ENCODE measurements around the gene CSH1. TPM values are rescaled to one million over a fixed set of nuclear protein-coding genes. Genes with fewer than 3 reads are reported as not detected.
"Not testable (repeated sequence)": the region's sequence is repeated elsewhere in the genome, so short reads cannot be mapped to it uniquely, and the experiment has no call there.

Gene CSH1
- polyA plus RNA-seq, 1 donor, result 0.30 TPM

- no CpG with 5 or more reads among the region's 9 CpGs for WGBS (ENCODE audit: insufficient coverage, low lambda C conversion rate)
- not testable (repeated sequence) for DNase-seq; H3K36me3 ChIP-seq (ENCODE audit: control insufficient read depth, insufficient read depth, low read length); H3K4me1 ChIP-seq (ENCODE audit: control insufficient read depth, insufficient read depth, low read length); H3K27me3 ChIP-seq (ENCODE audit: control insufficient read depth, insufficient read depth, low read length); H3K4me3 ChIP-seq (ENCODE audit: low read length); H3K27ac ChIP-seq (ENCODE audit: low read length); H3K9me3 ChIP-seq (ENCODE audit: control insufficient read depth, low read depth, low read length)
Measured at GRCh38 chr17:63882626-63883126, 13.7 kb downstream of the CSH1 start.

GRCh38 chr17:63881935-63882601, 14.3 kb downstream of the CSH1 start, which contains the start of gene GH2:
Gene GH2 (minus strand): TSS chr17:63881944. CDS start chr17:63881801, 143 bp downstream.
- Histone ChIP-seq H3K27ac (ENCODE audit: low read length) (no peak within 1 kb of the TSS), H3K27me3 (ENCODE audit: control insufficient read depth, insufficient read depth, low read length) (peaks cover 2% of the 10 kb centered on the region), H3K36me3 (ENCODE audit: control insufficient read depth, insufficient read depth, low read length) (no peaks in the 10 kb centered on the region), H3K4me3 (ENCODE audit: low read length) (no peak within 1 kb of the TSS), H3K4me1 (ENCODE audit: control insufficient read depth, insufficient read depth, low read length) (no peaks in the 10 kb centered on the region), H3K9me3 (ENCODE audit: control insufficient read depth, low read depth, low read length) (no peaks in the 10 kb centered on the region)
- WGBS (ENCODE audit: insufficient coverage, low lambda C conversion rate), result no CpG with 5 or more reads among the region's 15 CpGs
- peak in 1 of 2 donors; percentile 21 for DNase-seq

- DNase-seq; H3K27me3 ChIP-seq (ENCODE audit: control insufficient read depth, insufficient read depth, low read length); H3K4me1 ChIP-seq (ENCODE audit: control insufficient read depth, insufficient read depth, low read length); H3K27ac ChIP-seq (ENCODE audit: low read length); H3K9me3 ChIP-seq (ENCODE audit: control insufficient read depth, low read depth, low read length); H3K36me3 ChIP-seq (ENCODE audit: control insufficient read depth, insufficient read depth, low read length); H3K4me3 ChIP-seq (ENCODE audit: low read length): not testable (repeated sequence)
- WGBS (ENCODE audit: insufficient coverage, low lambda C conversion rate), result no CpG with 5 or more reads among the region's 11 CpGs
Measured at GRCh38 chr17:63881337-63881736, 15.0 kb downstream of the CSH1 start.

- Histone ChIP-seq H3K27me3 (ENCODE audit: control insufficient read depth, insufficient read depth, low read length) (peaks cover 2% of the 10 kb centered on the region), H3K9me3 (ENCODE audit: control insufficient read depth, low read depth, low read length) (no peaks in the 10 kb centered on the region), H3K27ac (ENCODE audit: low read length) (no peak overlapping the region), H3K4me1 (ENCODE audit: control insufficient read depth, insufficient read depth, low read length) (no peaks in the 10 kb centered on the region), H3K36me3 (ENCODE audit: control insufficient read depth, insufficient read depth, low read length) (no peaks in the 10 kb centered on the region), H3K4me3 (ENCODE audit: low read length) (no peak overlapping the region)
- WGBS (ENCODE audit: insufficient coverage, low lambda C conversion rate), result no CpG with 5 or more reads among the region's 12 CpGs
- DNase-seq, result no peak
Measured at GRCh38 chr17:63880706-63881105, 15.7 kb downstream of the CSH1 start.

- not testable (repeated sequence) for H3K9me3 ChIP-seq (ENCODE audit: control insufficient read depth, low read depth, low read length); H3K4me1 ChIP-seq (ENCODE audit: control insufficient read depth, insufficient read depth, low read length); H3K27ac ChIP-seq (ENCODE audit: low read length); H3K27me3 ChIP-seq (ENCODE audit: control insufficient read depth, insufficient read depth, low read length); H3K36me3 ChIP-seq (ENCODE audit: control insufficient read depth, insufficient read depth, low read length); DNase-seq; H3K4me3 ChIP-seq (ENCODE audit: low read length)
- no CpG with 5 or more reads among the region's 9 CpGs for WGBS (ENCODE audit: insufficient coverage, low lambda C conversion rate)
Measured at GRCh38 chr17:63878413-63878812, 18.0 kb downstream of the CSH1 start.

GRCh38 chr17:63874693-63875092, 21.7 kb downstream of the CSH1 start:
- WGBS (ENCODE audit: insufficient coverage, low lambda C conversion rate), result no CpG with 5 or more reads among the region's 6 CpGs
- not testable (repeated sequence) for H3K4me3 ChIP-seq (ENCODE audit: low read length); H3K4me1 ChIP-seq (ENCODE audit: control insufficient read depth, insufficient read depth, low read length); DNase-seq; H3K36me3 ChIP-seq (ENCODE audit: control insufficient read depth, insufficient read depth, low read length); H3K27ac ChIP-seq (ENCODE audit: low read length); H3K27me3 ChIP-seq (ENCODE audit: control insufficient read depth, insufficient read depth, low read length); H3K9me3 ChIP-seq (ENCODE audit: control insufficient read depth, low read depth, low read length)

GRCh38 chr17:63874061-63874626, 22.2 kb downstream of the CSH1 start:
- not testable (repeated sequence) for H3K36me3 ChIP-seq (ENCODE audit: control insufficient read depth, insufficient read depth, low read length); H3K27ac ChIP-seq (ENCODE audit: low read length); H3K9me3 ChIP-seq (ENCODE audit: control insufficient read depth, low read depth, low read length); H3K27me3 ChIP-seq (ENCODE audit: control insufficient read depth, insufficient read depth, low read length); DNase-seq; H3K4me3 ChIP-seq (ENCODE audit: low read length); H3K4me1 ChIP-seq (ENCODE audit: control insufficient read depth, insufficient read depth, low read length)
- WGBS (ENCODE audit: insufficient coverage, low lambda C conversion rate), result no CpG with 5 or more reads among the region's 8 CpGs

- WGBS (ENCODE audit: insufficient coverage, low lambda C conversion rate), result no CpG with 5 or more reads among the region's 7 CpGs
- H3K36me3 ChIP-seq (ENCODE audit: control insufficient read depth, insufficient read depth, low read length); H3K4me3 ChIP-seq (ENCODE audit: low read length); DNase-seq; H3K27ac ChIP-seq (ENCODE audit: low read length); H3K4me1 ChIP-seq (ENCODE audit: control insufficient read depth, insufficient read depth, low read length); H3K9me3 ChIP-seq (ENCODE audit: control insufficient read depth, low read depth, low read length); H3K27me3 ChIP-seq (ENCODE audit: control insufficient read depth, insufficient read depth, low read length): not testable (repeated sequence)
Measured at GRCh38 chr17:63873577-63873976, 22.8 kb downstream of the CSH1 start, which contains the start of gene CSH2. Gene CSH2 (minus strand): TSS chr17:63873677. CDS start chr17:63873614, 63 bp downstream.

- DNase-seq; H3K9me3 ChIP-seq (ENCODE audit: control insufficient read depth, low read depth, low read length); H3K27ac ChIP-seq (ENCODE audit: low read length); H3K4me1 ChIP-seq (ENCODE audit: control insufficient read depth, insufficient read depth, low read length); H3K36me3 ChIP-seq (ENCODE audit: control insufficient read depth, insufficient read depth, low read length); H3K4me3 ChIP-seq (ENCODE audit: low read length); H3K27me3 ChIP-seq (ENCODE audit: control insufficient read depth, insufficient read depth, low read length): not testable (repeated sequence)
- no CpG with 5 or more reads among the region's 15 CpGs for WGBS (ENCODE audit: insufficient coverage, low lambda C conversion rate)
Measured at GRCh38 chr17:63871646-63872365, 24.6 kb downstream of the CSH1 start.

GRCh38 chr17:63870292-63870665, 26.1 kb downstream of the CSH1 start:
- not testable (repeated sequence) for H3K4me1 ChIP-seq (ENCODE audit: control insufficient read depth, insufficient read depth, low read length); H3K27ac ChIP-seq (ENCODE audit: low read length); H3K9me3 ChIP-seq (ENCODE audit: control insufficient read depth, low read depth, low read length); H3K27me3 ChIP-seq (ENCODE audit: control insufficient read depth, insufficient read depth, low read length); DNase-seq; H3K36me3 ChIP-seq (ENCODE audit: control insufficient read depth, insufficient read depth, low read length); H3K4me3 ChIP-seq (ENCODE audit: low read length)
- no CpG with 5 or more reads among the region's 4 CpGs for WGBS (ENCODE audit: insufficient coverage, low lambda C conversion rate)

Data from large intestine (tissue), 3 donors.